GM12892 (cell line): ENCODE measurements around the gene MAP3K7CL.

Experiments
- POLR2A ChIP-seq: IDR thresholded peaks from 2 replicates; pipeline ENCODE4 v1.6.1; 2011; ENCODE audit warnings: low read depth, low read length, control low read depth
- POLR2AphosphoS5 ChIP-seq: IDR thresholded peaks from 2 replicates; pipeline ENCODE4 v1.6.1; 2011; ENCODE audit warnings: low read depth, low read length, control low read depth
- TAF1 ChIP-seq: IDR thresholded peaks from 2 replicates; pipeline ENCODE4 v1.6.1; 2011; ENCODE audit warnings: low read depth, mild to moderate bottlenecking, control low read depth, low read length, borderline replicate concordance

DNA sequence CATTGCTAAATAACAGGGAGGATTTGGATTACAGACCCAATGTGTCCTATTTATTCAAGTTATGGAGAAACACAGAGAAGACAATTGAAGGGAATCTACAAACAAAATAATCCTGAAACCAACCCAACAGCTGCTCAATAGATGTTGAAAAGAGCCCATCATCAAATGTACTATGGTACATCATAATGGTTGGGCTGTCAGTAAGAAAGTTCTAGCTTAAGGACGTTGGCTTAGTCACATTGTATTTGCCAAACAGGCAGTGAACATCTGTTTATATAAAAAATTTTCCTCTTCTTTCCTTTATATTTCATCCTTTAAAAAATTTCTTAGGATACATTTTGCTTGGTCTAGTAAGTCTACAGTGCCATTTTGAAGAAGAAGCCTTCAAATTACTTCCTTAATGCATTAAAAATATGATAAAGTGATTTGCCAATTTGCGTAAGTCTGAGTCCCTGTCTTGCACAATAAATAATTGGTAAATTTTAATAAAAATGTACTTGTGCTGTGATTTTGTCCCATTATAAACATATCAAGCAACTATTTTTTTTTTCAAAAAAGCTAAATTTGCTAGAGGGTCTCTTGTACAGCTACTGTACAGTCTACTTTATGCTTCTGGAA, 14.4 kb downstream of the MAP3K7CL start:
- TF ChIP-seq POLR2A: no peak
- no peak for TF ChIP-seq POLR2AphosphoS5
- no peak for TF ChIP-seq TAF1
